OCI-LY3 (cell line): ENCODE measurements around the gene CNTN5.

Experiments
- H2AFZ ChIP-seq: fragments of 200-600, 300-600 bp; shearing (Covaris generic); 2 replicates; pipeline ENCODE4 v1.6.0; 2014; ENCODE audit warnings: antibody characterized with exemption, low read depth, low read length
- H3K27ac ChIP-seq: fragments of 200-600, 300-600 bp; sonication (generic); 2 replicates; pipeline ENCODE4 v1.5.1; 2014; ENCODE audit warnings: mild to moderate bottlenecking, low read length, moderate library complexity, mixed read lengths
- H3K27me3 ChIP-seq: fragments of 200-600, 300-600 bp; sonication (generic); 2 replicates; pipeline ENCODE4 v1.6.1; 2014; ENCODE audit warnings: low read depth, low read length, mixed read lengths
- H3K36me3 ChIP-seq: fragments of 200-600, 300-600 bp; sonication (generic); replicated peaks from 2 replicates; pipeline ENCODE3; 2014; ENCODE audit warnings: low read depth, low read length, mixed read lengths
- H3K4me1 ChIP-seq: fragments of 300-600, 200-600 bp; sonication (generic); 2 replicates; pipeline ENCODE4 v1.6.1; 2014; ENCODE audit warnings: low read length, mixed read lengths
- H3K4me2 ChIP-seq: fragments of 200-600, 300-600 bp; sonication (generic); 2 replicates; pipeline ENCODE4 v1.6.1; 2014; ENCODE audit warnings: low read length, mixed read lengths
- H3K4me3 ChIP-seq: fragments of 300-600, 200-600 bp; sonication (generic); 2 replicates; pipeline ENCODE4 v1.5.1; 2014; ENCODE audit warnings: antibody characterized with exemption, mild to moderate bottlenecking, low read length, moderate library complexity
- H3K79me2 ChIP-seq: fragments of 300-600, 200-600 bp; shearing (Covaris generic); 2 replicates; pipeline ENCODE4 v1.6.1; 2014; ENCODE audit warnings: mild to moderate bottlenecking, low read length, mixed read lengths
- H3K9ac ChIP-seq: fragments of 300-600, 200-600 bp; shearing (Covaris generic); 2 replicates; pipeline ENCODE4 v1.6.0; 2014; ENCODE audit warnings: mild to moderate bottlenecking, low read length, moderate library complexity
- H3K9me3 ChIP-seq: fragments of 200-600, 300-600 bp; shearing (Covaris generic); 2 replicates; pipeline ENCODE4 v1.6.1; 2014; ENCODE audit warnings: low read length, mixed read lengths; ENCODE audit not compliant: insufficient read depth
- H4K20me1 ChIP-seq: fragments of 200-600, 300-600 bp; sonication (generic); 2 replicates; pipeline ENCODE4 v1.6.1; 2016; ENCODE audit warnings: low read length, mixed read lengths; ENCODE audit not compliant: insufficient read depth
- EZH2phosphoT487 ChIP-seq: fragments of 200-600 bp; shearing (Covaris generic); IDR thresholded peaks from 2 replicates; pipeline ENCODE4 v1.6.1; 2018; ENCODE audit warnings: antibody characterized with exemption, mixed run types, low read depth
- TF ChIP-seq, protein P1 (sequence below): fragments of 200-600, 300-600 bp; sonication (generic); IDR thresholded peaks from 2 replicates; pipeline ENCODE4 v1.5.1; 2014; ENCODE audit warnings: antibody characterized with exemption, low read length, low read depth

The CNTN5 gene

DNA sequence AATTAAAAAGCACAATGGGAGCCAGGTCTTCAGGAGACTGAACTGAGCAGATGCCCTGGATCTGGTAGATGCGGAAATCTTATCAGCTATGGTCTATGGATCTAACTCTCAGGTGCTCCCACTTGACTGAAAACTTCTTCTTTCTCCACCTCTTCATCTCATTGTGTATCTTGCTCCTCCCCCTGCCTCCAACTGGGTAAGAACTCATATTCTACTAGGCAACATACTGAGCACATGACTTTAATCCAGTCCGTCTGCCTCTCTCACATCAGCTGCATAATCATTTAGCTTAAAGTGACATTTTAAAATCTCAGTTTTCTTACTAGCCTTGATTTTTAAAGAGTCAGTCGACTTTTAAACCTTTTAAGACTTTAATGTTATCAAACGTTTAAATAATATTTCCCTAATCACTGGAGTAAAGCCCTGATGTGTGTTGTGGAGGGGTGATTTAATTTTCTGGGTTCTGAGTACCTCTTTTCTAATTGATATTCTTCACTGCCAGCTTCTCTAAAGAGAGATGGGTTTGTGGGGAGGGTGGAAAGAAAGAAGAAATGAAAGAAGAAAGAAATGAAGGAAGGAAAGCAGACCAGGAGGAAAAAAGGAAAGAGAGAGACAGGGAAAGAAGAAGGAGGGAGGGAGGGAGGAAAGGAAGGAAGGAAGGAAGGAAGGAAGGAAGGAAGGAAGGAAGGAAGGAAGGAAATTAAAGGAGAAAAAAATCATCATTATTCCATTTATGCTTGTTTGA is 1073.5 kb downstream of the CNTN5 start:
- no peak overlapping the region for H3K9ac ChIP-seq
- no peaks in the 10 kb centered on the region for H3K9me3 ChIP-seq
- no peaks in the 10 kb centered on the region for H3K27me3 ChIP-seq
- H4K20me1 ChIP-seq, result no peaks in the 10 kb centered on the region
- no peaks in the 10 kb centered on the region for H3K79me2 ChIP-seq
- no peak overlapping the region for H2AFZ ChIP-seq
- no peak overlapping the region for H3K27ac ChIP-seq
- H3K36me3 ChIP-seq, result no peaks in the 10 kb centered on the region
- no peak for TF ChIP-seq EZH2phosphoT487
- TF ChIP-seq, protein P1, sequence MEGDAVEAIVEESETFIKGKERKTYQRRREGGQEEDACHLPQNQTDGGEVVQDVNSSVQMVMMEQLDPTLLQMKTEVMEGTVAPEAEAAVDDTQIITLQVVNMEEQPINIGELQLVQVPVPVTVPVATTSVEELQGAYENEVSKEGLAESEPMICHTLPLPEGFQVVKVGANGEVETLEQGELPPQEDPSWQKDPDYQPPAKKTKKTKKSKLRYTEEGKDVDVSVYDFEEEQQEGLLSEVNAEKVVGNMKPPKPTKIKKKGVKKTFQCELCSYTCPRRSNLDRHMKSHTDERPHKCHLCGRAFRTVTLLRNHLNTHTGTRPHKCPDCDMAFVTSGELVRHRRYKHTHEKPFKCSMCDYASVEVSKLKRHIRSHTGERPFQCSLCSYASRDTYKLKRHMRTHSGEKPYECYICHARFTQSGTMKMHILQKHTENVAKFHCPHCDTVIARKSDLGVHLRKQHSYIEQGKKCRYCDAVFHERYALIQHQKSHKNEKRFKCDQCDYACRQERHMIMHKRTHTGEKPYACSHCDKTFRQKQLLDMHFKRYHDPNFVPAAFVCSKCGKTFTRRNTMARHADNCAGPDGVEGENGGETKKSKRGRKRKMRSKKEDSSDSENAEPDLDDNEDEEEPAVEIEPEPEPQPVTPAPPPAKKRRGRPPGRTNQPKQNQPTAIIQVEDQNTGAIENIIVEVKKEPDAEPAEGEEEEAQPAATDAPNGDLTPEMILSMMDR, result no peak
- no peaks in the 10 kb centered on the region for H3K4me1 ChIP-seq
- H3K4me2 ChIP-seq, result no peak overlapping the region
- no peak overlapping the region for H3K4me3 ChIP-seq

DNA sequence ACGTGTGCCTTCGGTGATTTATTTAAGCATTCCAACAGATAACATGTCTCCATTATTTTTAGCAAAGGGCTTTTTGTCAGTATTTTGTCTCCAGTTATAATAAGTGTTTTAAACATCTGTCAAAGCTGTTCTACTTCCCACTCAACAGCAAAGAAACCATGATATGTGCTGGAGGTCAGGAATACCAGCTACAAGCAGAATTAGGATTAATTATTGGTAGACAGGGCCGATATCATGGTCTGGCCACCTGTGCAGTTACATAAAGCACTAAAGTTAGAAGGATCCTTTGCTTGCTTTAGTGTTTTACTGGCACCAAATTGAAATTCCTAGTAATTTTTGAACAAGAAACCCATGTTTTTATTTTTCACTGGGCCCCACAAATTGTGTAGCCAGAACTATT is 1075.1 kb downstream of the CNTN5 start:
- Histone ChIP-seq H3K27me3 (no peaks in the 10 kb centered on the region), H3K9me3 (no peaks in the 10 kb centered on the region), H3K36me3 (no peaks in the 10 kb centered on the region), H2AFZ (no peak overlapping the region), H3K27ac (no peak overlapping the region), H3K4me2 (no peak overlapping the region), H4K20me1 (no peaks in the 10 kb centered on the region), H3K9ac (no peak overlapping the region), H3K79me2 (no peaks in the 10 kb centered on the region), H3K4me3 (no peak overlapping the region), H3K4me1 (no peaks in the 10 kb centered on the region)
- TF ChIP-seq EZH2phosphoT487, result no peak
- TF ChIP-seq, protein P1, result no peak

DNA sequence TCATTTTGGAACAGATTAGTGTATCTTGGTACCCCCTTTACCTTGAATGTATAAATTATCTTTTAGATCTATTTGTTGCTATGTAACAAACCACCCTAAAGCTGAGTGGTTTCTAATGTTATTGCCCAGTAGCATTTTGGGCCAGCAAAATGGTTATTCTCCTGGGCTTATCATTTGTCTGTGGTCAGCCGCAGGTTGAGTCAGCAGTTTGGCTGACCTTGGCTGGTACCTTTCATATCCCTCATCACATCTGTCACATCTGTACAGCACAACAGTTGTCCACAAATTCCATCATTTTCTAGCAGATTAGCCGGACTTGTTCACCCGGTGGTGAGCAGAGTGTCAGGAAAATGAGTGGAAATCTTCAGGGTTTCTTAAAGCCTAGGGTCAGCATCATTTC is 1077.8 kb downstream of the CNTN5 start:
- no peak for TF ChIP-seq EZH2phosphoT487
- TF ChIP-seq, protein P1, result no peak
- Histone ChIP-seq H3K27ac (no peak overlapping the region), H4K20me1 (no peaks in the 10 kb centered on the region), H3K4me3 (no peak overlapping the region), H3K36me3 (no peaks in the 10 kb centered on the region), H3K27me3 (no peaks in the 10 kb centered on the region), H3K79me2 (no peaks in the 10 kb centered on the region), H3K9me3 (no peaks in the 10 kb centered on the region), H3K4me2 (no peak overlapping the region), H2AFZ (no peak overlapping the region), H3K4me1 (no peaks in the 10 kb centered on the region), H3K9ac (no peak overlapping the region)

DNA sequence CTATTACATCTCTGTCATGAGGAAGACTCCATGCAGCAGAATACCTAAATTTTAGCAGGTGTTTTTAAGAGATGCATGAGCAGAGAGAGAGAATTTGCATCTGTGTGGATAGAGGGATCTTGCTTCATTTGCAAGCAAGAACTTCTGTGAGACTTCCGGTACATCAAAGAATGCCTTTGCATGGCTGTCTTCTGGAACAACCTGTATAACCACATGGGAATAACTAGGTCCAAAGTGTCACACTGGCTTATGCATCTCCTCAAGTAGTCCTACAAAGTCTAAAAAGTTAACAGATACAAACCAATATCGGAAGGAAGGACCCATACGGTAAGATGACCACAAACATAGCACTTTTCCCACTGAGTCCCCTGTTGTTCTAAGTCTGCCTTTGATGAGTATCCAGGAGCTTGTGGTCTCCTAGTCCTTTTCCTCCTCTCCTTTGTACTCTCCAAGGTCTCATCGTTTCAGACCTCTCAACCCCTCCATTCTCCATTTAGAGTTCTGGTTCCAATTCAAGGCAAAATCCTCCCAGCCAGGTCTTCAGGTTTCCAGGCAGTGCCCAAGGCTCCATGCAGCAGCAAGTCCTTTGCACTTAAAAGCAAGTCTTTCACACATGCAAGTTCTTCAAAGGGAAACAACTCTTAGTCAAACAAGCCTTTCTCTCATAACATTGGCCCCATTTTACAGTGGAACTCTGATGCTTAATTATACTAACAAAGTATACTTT is 1084.7 kb downstream of the CNTN5 start:
- Histone ChIP-seq H3K9ac (no peak overlapping the region), H3K27ac (no peak overlapping the region), H3K9me3 (no peaks in the 10 kb centered on the region), H3K27me3 (no peaks in the 10 kb centered on the region), H2AFZ (no peak overlapping the region), H3K4me2 (no peak overlapping the region), H3K36me3 (no peaks in the 10 kb centered on the region), H3K4me3 (no peak overlapping the region), H3K79me2 (no peaks in the 10 kb centered on the region), H4K20me1 (no peaks in the 10 kb centered on the region), H3K4me1 (peaks cover 8% of the 10 kb centered on the region)
- TF ChIP-seq, protein P1, result no peak
